COLO668 (cell line): ENCODE measurements around the gene RSBN1L.
"Not testable (repeated sequence)": the region's sequence is repeated elsewhere in the genome, so short reads cannot be mapped to it uniquely, and the experiment has no call there.

Experiments used
- DNase-seq: peaks from one replicate; lab custom pipeline; 2025; ENCODE audit not compliant: unreplicated experiment; lab: John Stamatoyannopoulos, UW

RSBN1L gene

GRCh38 chr7:77696057-77696642 is at the start of gene RSBN1L:
RSBN1L (plus strand) TSS chr7:77696459; CDS start chr7:77696470, 11 bp downstream.
- peak; percentile 97 for DNase-seq

DNA sequence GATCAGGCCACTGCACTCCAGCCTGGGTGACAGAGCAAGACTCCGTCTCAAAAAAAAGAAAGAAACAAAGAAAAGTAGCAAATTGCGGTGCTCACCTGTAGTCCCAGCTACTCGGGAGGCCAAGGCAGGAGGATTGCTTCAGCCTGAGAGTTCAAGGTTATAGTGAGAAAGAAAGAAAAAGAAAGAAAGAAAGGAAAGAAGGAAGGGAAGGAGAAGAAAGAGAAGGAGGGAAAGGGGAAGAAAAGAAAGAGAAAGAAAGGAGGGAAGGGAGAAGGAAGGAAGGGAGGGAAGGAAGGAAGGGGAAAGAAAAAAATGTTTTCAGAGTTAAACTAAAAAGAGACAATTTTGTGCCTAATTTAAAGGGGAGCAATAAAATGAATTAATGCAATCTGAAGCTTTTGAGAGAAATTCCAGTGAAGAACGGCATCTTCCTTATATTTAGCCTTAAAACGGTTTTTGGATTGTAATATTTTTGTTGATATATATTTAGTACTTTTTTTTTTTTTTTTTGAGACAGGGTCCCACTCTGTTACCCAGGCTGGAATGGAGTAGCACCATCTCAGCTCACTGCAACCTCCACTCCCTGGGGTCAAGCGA is 47.4 kb upstream of the RSBN1L start:
- DNase-seq = no peak

- no peak for DNase-seq
Measured at GRCh38 chr7:77649716-77650349, 46.4 kb upstream of the RSBN1L start.

GRCh38 chr7:77651575-77652162 is 44.6 kb upstream of the RSBN1L start:
- DNase-seq = peak; percentile 22

DNA sequence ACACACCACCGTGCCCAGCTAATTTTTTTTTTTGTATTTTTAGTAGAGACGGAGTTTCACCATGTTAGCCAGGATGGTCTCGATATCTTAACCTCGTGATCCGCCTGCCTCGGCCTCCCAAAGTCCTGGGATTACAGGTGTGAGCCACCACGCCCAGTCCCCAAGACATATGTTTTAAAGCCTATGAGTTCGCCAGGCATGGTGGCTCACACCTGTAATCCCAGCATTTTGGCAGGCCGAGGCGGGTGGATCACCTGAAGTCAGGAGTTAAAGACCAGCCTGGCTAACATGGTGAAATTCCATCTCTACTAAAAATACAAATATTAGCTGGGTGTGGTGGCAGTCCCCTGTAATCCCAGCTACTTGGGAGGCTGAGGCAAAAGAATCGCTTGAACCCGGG is 43.4 kb upstream of the RSBN1L start:
- not testable (repeated sequence) for DNase-seq

DNA sequence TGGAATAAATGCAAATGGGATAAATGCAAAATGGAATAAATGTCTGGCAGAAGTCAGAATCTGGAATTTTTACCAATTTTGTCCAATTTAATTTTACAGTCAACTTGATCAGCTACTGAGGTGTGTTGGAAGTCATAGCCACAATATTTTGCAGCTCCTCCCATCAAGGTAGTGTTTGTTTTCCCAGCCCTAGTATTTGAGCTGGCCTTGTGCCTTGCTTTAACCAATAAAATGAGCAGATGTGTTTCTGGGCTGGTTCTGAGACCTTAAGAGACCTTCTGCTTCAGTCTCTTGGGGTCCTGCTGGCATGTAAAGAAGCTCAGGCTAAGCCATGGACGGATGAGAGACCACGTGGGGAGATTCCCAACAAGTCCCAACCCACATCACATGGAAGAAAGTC is 42.7 kb upstream of the RSBN1L start:
- no peak for DNase-seq

DNA sequence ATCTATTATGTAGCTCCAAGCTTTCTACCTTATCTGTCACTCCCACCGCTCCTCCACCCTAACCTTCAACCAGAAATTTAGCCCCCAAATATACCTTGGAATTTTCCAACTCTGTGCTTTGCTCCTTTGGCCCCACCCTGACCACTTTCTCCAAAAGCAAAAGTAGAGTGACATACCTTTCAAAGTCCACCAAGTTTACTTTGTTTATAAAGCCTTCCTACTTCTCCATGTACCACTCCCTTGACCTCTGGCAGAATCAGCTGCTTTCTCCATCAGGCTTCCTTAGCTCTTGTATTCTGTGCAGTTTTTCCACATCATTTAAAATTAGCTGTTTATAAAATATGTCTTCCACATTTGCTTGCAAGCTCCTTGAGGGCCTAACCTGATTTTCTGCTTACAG is 40.9 kb upstream of the RSBN1L start:
- DNase-seq = no peak

- DNase-seq = no peak
Measured at GRCh38 chr7:77655836-77656455, 40.3 kb upstream of the RSBN1L start.

DNA sequence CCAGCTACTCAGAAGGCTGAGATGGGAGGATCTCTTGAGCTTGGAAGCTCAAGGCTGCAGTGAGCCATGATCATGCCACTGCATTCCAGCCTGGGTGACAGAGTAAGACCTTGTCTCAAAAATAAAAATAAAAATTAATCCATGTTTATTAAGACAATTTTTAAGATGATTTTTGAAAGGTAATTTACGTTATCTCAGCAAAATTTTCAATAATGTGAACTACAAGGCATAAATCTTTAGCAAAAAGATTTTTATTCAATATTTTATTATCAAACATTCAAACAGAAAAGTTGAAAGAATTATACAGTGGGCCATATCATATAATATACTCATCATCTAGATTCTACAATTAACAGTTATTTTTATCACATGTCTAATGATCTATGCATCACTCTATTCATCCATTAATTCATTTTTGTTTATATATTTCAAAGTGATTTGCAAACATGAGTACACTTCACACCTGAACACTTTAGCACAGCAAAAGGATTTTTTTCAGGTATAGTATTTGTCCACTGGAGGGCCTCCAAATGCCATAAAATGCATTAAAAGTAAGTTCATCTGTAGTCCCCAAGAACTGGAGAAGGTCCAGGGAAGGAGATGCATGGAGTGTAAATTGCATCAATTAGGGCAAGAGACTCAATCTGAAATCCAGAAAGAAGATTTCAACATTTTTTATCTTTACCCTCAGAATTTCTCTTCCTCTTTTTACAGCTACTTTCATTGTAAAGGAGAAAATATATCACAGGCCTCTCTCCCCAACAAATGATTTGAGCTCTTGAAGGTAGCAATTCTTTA is 38.6 kb upstream of the RSBN1L start:
- DNase-seq = peak; percentile 10

DNA sequence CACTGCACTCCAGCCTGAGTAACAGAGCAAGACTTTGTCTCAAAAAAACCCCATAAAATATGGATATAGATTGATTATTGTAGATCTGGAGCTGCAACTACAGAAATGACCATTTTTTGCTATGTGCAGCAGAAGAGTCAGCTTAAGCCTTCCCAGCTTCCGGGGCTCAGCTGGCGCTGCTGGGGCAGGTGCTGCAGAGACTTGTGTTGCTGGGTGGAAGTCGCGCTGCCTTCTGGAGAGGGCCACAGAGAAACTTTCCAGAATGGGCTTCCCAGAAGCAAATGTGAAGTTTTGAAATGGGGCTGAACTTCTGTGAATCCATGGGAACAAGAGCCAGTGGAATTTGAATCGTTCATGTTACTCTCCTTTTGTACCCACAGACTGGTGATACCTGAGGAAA is 37.3 kb upstream of the RSBN1L start:
- no peak for DNase-seq

GRCh38 chr7:77661816-77662215 is 34.4 kb upstream of the RSBN1L start:
- DNase-seq = no peak

GRCh38 chr7:77662869-77663268 is 33.4 kb upstream of the RSBN1L start:
- no peak for DNase-seq

- DNase-seq = no peak
Measured at GRCh38 chr7:77664715-77665114, 31.5 kb upstream of the RSBN1L start.

DNA sequence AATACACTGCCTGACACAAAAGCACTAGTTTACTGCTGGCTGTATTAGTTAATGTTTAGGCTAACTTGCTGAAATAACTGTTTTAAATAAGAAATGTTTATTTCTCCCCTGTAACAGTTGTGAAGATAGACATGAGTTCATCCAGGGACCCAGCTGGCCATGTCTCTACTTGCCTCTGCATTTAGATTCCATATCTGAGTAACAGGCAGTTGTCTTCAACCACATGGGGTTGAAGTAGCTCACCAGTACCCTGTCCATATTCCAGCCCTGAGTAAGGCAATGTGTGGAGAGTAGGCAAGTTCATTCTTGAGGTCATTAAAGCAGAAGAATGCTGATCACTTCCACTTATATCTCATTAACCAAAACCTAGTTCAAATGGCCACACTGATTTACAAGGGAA is 31.1 kb upstream of the RSBN1L start:
- DNase-seq = no peak

DNA sequence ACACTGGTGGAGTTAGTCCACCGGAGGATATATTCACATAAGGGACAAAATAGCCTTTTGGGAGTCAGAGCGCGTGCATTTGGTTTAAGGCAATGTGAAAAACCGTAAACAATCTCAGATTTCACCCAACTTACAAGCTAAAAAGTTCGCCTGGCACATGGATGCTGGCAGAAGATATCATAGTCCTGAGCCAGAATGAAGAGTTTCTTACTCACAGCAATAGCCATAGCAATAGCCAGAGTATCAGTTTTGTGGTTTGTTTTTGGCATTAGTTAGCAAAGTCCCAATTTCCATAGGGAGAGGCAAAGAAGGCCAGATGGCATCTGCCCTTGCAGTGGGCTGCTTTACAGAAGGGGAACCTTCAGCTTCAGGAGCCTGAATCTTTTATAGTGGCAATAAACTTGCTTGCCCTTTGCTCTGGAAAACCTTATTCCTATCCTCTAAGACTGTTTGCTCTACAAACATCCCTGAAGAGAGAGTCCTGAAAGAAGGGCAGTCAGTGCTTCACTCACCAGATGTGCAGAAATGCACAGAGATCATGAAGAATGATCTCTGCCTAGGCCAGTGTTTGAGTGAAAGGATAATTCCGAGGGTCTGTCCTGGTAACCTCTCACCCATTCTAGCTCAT is 28.7 kb upstream of the RSBN1L start:
- DNase-seq = no peak

DNA sequence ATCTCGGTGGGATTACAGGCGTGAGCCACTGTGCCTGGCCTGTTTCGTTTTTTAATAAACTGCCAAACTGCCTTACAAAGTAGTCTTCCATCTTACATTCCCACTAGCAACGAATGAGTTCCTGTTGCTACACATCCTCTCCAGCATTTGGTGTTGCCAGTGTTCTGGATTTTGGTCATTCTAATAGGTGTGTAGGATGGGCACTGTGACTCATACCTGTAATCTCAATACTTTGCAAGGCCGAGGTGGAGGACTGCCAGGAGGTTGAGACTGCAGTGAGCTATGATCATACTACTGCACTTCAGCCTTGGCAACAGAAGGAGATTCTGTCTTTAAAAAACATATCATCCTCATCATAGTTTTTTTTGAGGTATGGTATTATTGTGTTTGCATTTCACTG is 21.4 kb upstream of the RSBN1L start:
- DNase-seq = no peak

- no peak for DNase-seq
Measured at GRCh38 chr7:77679608-77680007, 16.7 kb upstream of the RSBN1L start.

- DNase-seq = no peak
Measured at GRCh38 chr7:77680266-77680665, 16.0 kb upstream of the RSBN1L start.

DNA sequence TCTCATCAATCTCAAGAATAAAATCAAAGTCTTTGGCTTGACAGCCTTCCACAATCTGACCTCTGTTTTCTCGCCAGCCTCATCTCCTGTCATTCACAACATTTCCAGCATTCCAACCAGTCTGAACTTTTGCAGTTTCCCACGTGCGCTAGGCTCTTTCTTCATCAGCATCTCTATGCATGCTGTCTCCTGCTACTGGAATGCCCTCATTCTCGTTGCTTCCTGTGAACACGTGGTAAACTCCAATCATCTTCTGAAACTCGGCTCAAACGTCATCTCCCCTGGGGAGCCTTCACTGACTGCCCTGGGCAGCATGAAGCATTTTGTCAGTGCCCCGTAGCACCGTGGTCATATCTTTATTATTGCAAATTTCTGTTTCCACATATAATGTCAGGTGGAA is 12.2 kb upstream of the RSBN1L start:
- no peak for DNase-seq

- peak; percentile 12 for DNase-seq
Measured at GRCh38 chr7:77685233-77685632, 11.0 kb upstream of the RSBN1L start.
